H9 (cell line): ENCODE data around the gene BHLHE23. TPM values are rescaled to one million over a fixed set of nuclear protein-coding genes. Genes with fewer than 3 reads are reported as not detected.
A peak's percentile ranks its signal among the peaks of the same experiment; 100 is the strongest.

Experiments used
- DNase-seq: peaks from one replicate; pipeline ENCODE4 v3.0.0-alpha.2; 2017
- H2AFZ ChIP-seq: one replicate; pipeline ENCODE4 v1.6.1; 2013; ENCODE audit warnings: mild to moderate bottlenecking, low read length, control low read depth, moderate library complexity
- H2AK5ac ChIP-seq: 2 replicates; pipeline ENCODE4 v1.6.1; 2013; ENCODE audit warnings: low read length, control low read depth, mixed read lengths; ENCODE audit not compliant: insufficient read length
- H2BK120ac ChIP-seq: one replicate; pipeline ENCODE4 v1.6.1; 2013; ENCODE audit warnings: low read depth, mild to moderate bottlenecking, low read length, control low read depth, inconsistent platforms; ENCODE audit not compliant: poor library complexity, severe bottlenecking
- H2BK12ac ChIP-seq: 2 replicates; pipeline ENCODE4 v1.6.1; 2013; ENCODE audit warnings: low read length, control low read depth, mixed read lengths, low read depth; ENCODE audit not compliant: insufficient read length
- H2BK15ac ChIP-seq: 2 replicates; pipeline ENCODE4 v1.6.1; 2013; ENCODE audit warnings: low read depth, low read length, control low read depth
- H2BK20ac ChIP-seq: one replicate; pipeline ENCODE4 v1.6.1; 2013; ENCODE audit warnings: low read depth, mild to moderate bottlenecking, low read length, control low read depth, inconsistent platforms; ENCODE audit not compliant: poor library complexity, severe bottlenecking
- H2BK5ac ChIP-seq: 2 replicates; pipeline ENCODE4 v1.6.1; 2013; ENCODE audit warnings: low read length, control low read depth, mixed read lengths; ENCODE audit not compliant: insufficient read length
- H3K14ac ChIP-seq: 2 replicates; pipeline ENCODE4 v1.6.1; 2013; ENCODE audit warnings: low read length, control low read depth; ENCODE audit not compliant: insufficient read depth
- H3K18ac ChIP-seq: 2 replicates; pipeline ENCODE4 v1.6.1; 2013; ENCODE audit warnings: low read depth, mild to moderate bottlenecking, mixed read lengths, low read length, control low read depth; ENCODE audit not compliant: insufficient read length
- H3K23ac ChIP-seq: 2 replicates; pipeline ENCODE4 v1.6.1; 2013; ENCODE audit warnings: low read length, control low read depth, mixed read lengths, low read depth; ENCODE audit not compliant: insufficient read length
- H3K23me2 ChIP-seq: 2 replicates; pipeline ENCODE4 v1.6.1; 2013; ENCODE audit warnings: low read depth, mild to moderate bottlenecking, mixed read lengths, low read length, control low read depth; ENCODE audit not compliant: insufficient read length, poor library complexity, severe bottlenecking
- H3K27ac ChIP-seq: 2 replicates; pipeline ENCODE4 v1.5.1; 2013; ENCODE audit warnings: low read length, control low read depth, mixed read lengths, low read depth; ENCODE audit not compliant: insufficient read length
- H3K27me3 ChIP-seq: 2 replicates; pipeline ENCODE4 v1.6.1; 2013; ENCODE audit warnings: low read length, control low read depth, inconsistent platforms; ENCODE audit not compliant: insufficient read depth
- H3K4ac ChIP-seq: 2 replicates; pipeline ENCODE4 v1.6.1; 2013; ENCODE audit warnings: low read depth, mild to moderate bottlenecking, control low read depth, inconsistent platforms, low read length, moderate library complexity
- H3K4me1 ChIP-seq: 2 replicates; pipeline ENCODE4 v1.6.1; 2013; ENCODE audit warnings: low read length, control low read depth, inconsistent platforms; ENCODE audit not compliant: insufficient read depth
- H3K4me2 ChIP-seq: 2 replicates; pipeline ENCODE4 v1.6.1; 2013; ENCODE audit warnings: low read length, control low read depth, mixed read lengths; ENCODE audit not compliant: insufficient read length, insufficient read depth
- H3K56ac ChIP-seq: 2 replicates; pipeline ENCODE4 v1.6.1; 2013; ENCODE audit warnings: low read depth, mild to moderate bottlenecking, mixed read lengths, low read length, control low read depth; ENCODE audit not compliant: insufficient read length
- H3K79me1 ChIP-seq: 2 replicates; pipeline ENCODE4 v1.6.1; 2013; ENCODE audit warnings: low read depth, mild to moderate bottlenecking, moderate library complexity, low read length, control low read depth, inconsistent platforms; ENCODE audit not compliant: insufficient read depth, poor library complexity, severe bottlenecking
- H3K79me2 ChIP-seq: 2 replicates; pipeline ENCODE4 v1.6.1; 2013; ENCODE audit warnings: low read length, control low read depth, inconsistent platforms; ENCODE audit not compliant: insufficient read depth
- H3K9ac ChIP-seq: 2 replicates; pipeline ENCODE4 v1.6.1; 2013; ENCODE audit warnings: low read length, control low read depth, mixed read lengths; ENCODE audit not compliant: insufficient read length; ENCODE audit errors: extremely low read depth
- H3K9me3 ChIP-seq: one replicate; pipeline ENCODE4 v1.6.1; 2013; ENCODE audit warnings: low read depth, low read length, inconsistent platforms; ENCODE audit not compliant: control insufficient read depth
- H3T11ph ChIP-seq: one replicate; pipeline ENCODE4 v1.6.1; 2013; ENCODE audit warnings: mild to moderate bottlenecking, low read length, control low read depth, inconsistent platforms
- H4K20me1 ChIP-seq: one replicate; pipeline ENCODE4 v1.6.1; 2013; ENCODE audit not compliant: control insufficient read depth, insufficient read length, insufficient read depth
- H4K5ac ChIP-seq: 2 replicates; pipeline ENCODE4 v1.6.1; 2013; ENCODE audit warnings: low read depth, mild to moderate bottlenecking, mixed read lengths, low read length, control low read depth; ENCODE audit not compliant: insufficient read length
- H4K8ac ChIP-seq: replicated peaks from 2 replicates; pipeline ENCODE4 v1.6.1; 2013; ENCODE audit warnings: low read length, control low read depth, mixed read lengths, low read depth; ENCODE audit not compliant: insufficient read length
- H4K91ac ChIP-seq: 2 replicates; pipeline ENCODE4 v1.6.1; 2013; ENCODE audit warnings: low read depth, mild to moderate bottlenecking, moderate library complexity, mixed read lengths, low read length, control low read depth; ENCODE audit not compliant: insufficient read length
- H3K27ac Mint-ChIP-seq, 3 experiments: 2 replicates in 2 of 3; 3 replicates in 1 of 3; pipeline ENCODE4 v1.8.0; 2020 to 2021; ENCODE audit warnings: mixed read lengths in 3 of 3, mild to moderate bottlenecking in 1 of 3, moderate library complexity in 1 of 3
- H3K27me3 Mint-ChIP-seq: 2 replicates; pipeline ENCODE4 v1.8.0; 2021; ENCODE audit warnings: low read depth, mild to moderate bottlenecking, moderate library complexity, mixed read lengths
- H3K36me3 Mint-ChIP-seq, 3 experiments: 2 replicates in 2 of 3; 3 replicates in 1 of 3; pipeline ENCODE4 v1.8.0; 2020 to 2021; ENCODE audit warnings: low read depth in 3 of 3, mixed read lengths in 3 of 3; ENCODE audit not compliant: insufficient read depth in 1 of 3
- H3K4me1 Mint-ChIP-seq, 2 experiments: 2 replicates each; pipeline ENCODE4 v1.8.0; 2020; ENCODE audit warnings: mixed read lengths in 2 of 2
- H3K4me3 Mint-ChIP-seq, 2 experiments: 2 replicates in 1 of 2; 3 replicates in 1 of 2; pipeline ENCODE4 v1.8.0; 2020 to 2021; ENCODE audit warnings: mild to moderate bottlenecking in 2 of 2, mixed read lengths in 2 of 2, moderate library complexity in 1 of 2
- H3K9me3 Mint-ChIP-seq, 2 experiments: 2 replicates in 1 of 2; 3 replicates in 1 of 2; pipeline ENCODE4 v1.8.0; 2020; ENCODE audit warnings: mild to moderate bottlenecking in 2 of 2, mixed read lengths in 2 of 2, moderate library complexity in 1 of 2
- WGBS: extraction: QIAGEN DNeasy Blood & Tissue Kit; methylation state at CpG from one replicate; pipeline ENCODE4 v1.1.7; 2013; ENCODE audit warnings: missing lambda C conversion rate, low lambda C conversion rate, mixed read lengths; ENCODE audit not compliant: insufficient read length; ENCODE audit errors: extremely low coverage; 5-methylcytosine and 5-hydroxymethylcytosine counted together
- total RNA-seq: library from RNA; stranded (reverse); gene quantifications from 2 replicates; pipeline ENCODE4 v1.2.1, GENCODE V29; 2021
- TF ChIP-seq, protein P1 (sequence below): fragments of 200-600 bp; sonication (generic); conservative IDR thresholded peaks from 3 replicates; pipeline ENCODE4 v1.8.0; 2021; ENCODE audit warnings: antibody characterized with exemption, mild to moderate bottlenecking

Gene BHLHE23
- total RNA-seq, 1 experiment from 2014 or later = 0.35 TPM

DNA sequence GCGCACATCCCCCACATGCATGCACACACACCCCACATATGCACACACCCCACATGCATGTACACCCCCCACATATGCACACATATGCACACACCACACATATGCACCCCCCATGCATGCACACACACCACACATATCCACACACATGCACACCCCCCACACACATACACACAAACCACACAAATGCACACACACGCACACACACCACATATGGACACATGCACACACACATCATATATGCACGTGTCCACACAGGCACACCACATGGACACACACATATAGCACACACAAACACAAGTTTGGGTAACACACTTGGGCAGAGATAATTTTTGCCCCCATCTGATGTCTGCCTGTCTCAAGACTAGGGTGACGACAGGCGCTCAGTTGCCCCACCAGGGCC is 8.3 kb downstream of the BHLHE23 start:
- Histone ChIP-seq H2BK5ac (no peak overlapping the region), H3K27me3 (peaks cover 8% of the 10 kb centered on the region), H3K27ac (no peak overlapping the region), H3K79me2 (no peaks in the 10 kb centered on the region), H3K9ac (no peak overlapping the region), H2AFZ (no peak overlapping the region), H2BK20ac (no peak overlapping the region), H3K4ac (no peak overlapping the region), H3K4me1 (no peaks in the 10 kb centered on the region; the same call in 1 of the 2 replicates), H4K5ac (no peak overlapping the region), H3K23ac (no peak overlapping the region), H3K56ac (no peak overlapping the region), H4K8ac (no peak overlapping the region), H2BK120ac (no peak overlapping the region), H3T11ph (no peak overlapping the region), H4K20me1 (peaks cover 2% of the 10 kb centered on the region), H3K23me2 (no peaks in the 10 kb centered on the region), H2AK5ac (no peak overlapping the region), H3K4me2 (no peak overlapping the region), H2BK12ac (no peak overlapping the region), H3K18ac (no peak overlapping the region), H3K9me3 (no peaks in the 10 kb centered on the region), H3K14ac (no peak overlapping the region), H3K79me1 (no peaks in the 10 kb centered on the region), H2BK15ac (no peak overlapping the region), H4K91ac (no peak overlapping the region)
- peaks cover 0 to 6% of the 10 kb centered on the region in 2 experiments; a peak in 2 of 5 replicates for H3K9me3 Mint-ChIP-seq
- peaks cover 76% of the 10 kb centered on the region for H3K27me3 Mint-ChIP-seq
- peaks cover 30 to 61% of the 10 kb centered on the region in 2 experiments for H3K4me1 Mint-ChIP-seq
- DNase-seq = no peak
- no peak overlapping the region; a peak in 1 of 7 replicates for H3K27ac Mint-ChIP-seq
- H3K4me3 Mint-ChIP-seq = peak overlapping the region in 1 of 2 experiments; percentile 59; a peak in 1 of 5 replicates
- no CpG with 5 or more reads among the region's 5 CpGs for WGBS
- H3K36me3 Mint-ChIP-seq = no peaks in the 10 kb centered on the region
- TF ChIP-seq, protein P1, sequence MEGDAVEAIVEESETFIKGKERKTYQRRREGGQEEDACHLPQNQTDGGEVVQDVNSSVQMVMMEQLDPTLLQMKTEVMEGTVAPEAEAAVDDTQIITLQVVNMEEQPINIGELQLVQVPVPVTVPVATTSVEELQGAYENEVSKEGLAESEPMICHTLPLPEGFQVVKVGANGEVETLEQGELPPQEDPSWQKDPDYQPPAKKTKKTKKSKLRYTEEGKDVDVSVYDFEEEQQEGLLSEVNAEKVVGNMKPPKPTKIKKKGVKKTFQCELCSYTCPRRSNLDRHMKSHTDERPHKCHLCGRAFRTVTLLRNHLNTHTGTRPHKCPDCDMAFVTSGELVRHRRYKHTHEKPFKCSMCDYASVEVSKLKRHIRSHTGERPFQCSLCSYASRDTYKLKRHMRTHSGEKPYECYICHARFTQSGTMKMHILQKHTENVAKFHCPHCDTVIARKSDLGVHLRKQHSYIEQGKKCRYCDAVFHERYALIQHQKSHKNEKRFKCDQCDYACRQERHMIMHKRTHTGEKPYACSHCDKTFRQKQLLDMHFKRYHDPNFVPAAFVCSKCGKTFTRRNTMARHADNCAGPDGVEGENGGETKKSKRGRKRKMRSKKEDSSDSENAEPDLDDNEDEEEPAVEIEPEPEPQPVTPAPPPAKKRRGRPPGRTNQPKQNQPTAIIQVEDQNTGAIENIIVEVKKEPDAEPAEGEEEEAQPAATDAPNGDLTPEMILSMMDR = no peak
